ENCODE results near the gene SLC12A1. TPM values are rescaled to one million over a fixed set of nuclear protein-coding genes. Genes with fewer than 3 reads are reported as not detected.

SLC12A1 gene
- total RNA-seq, 1 experiment from 2014 or later: not detected

GRCh38 chr15:48266024-48266689, 60.1 kb downstream of the SLC12A1 start:
- no TSS peak for BruUV-seq (replicated peaks)
- Histone ChIP-seq H3K36me3 (ENCODE audit: control insufficient read depth, insufficient read depth, low read length) (no peaks in the 10 kb centered on the region), H3K4me3 (ENCODE audit: low read depth in 2 of 2, low read length in 2 of 2) (no peak overlapping the region), H3K27ac (ENCODE audit: low read length) (no peak overlapping the region), H3K9me3 (ENCODE audit: control insufficient read depth, insufficient read depth, low read depth, low read length) (no peaks in the 10 kb centered on the region), H3K27me3 (ENCODE audit: control insufficient read depth, insufficient read depth, low read length) (peaks cover 15% of the 10 kb centered on the region), H3K4me1 (ENCODE audit: control insufficient read depth, insufficient read depth, low read length) (no peaks in the 10 kb centered on the region)
- DNase-seq (ENCODE audit: low read depth, low spot score): no peak
- ATAC-seq: no peak
- ChIA-PET POLR2A (no interaction called here), CTCF (no interaction called here)
- no peak for TF ChIP-seq CTCF (IDR thresholded peaks at IDR 0.05)
- no peak for TF ChIP-seq REST (IDR thresholded peaks at IDR 0.05; ENCODE audit: insufficient read depth in 1 of 2, low read depth in 2 of 2, low read length in 1 of 2)
- TF ChIP-seq POLR2AphosphoS5 (IDR thresholded peaks at IDR 0.05; ENCODE audit: low read depth, low read length): no peak
- no peak for TF ChIP-seq SIN3A (IDR thresholded peaks at IDR 0.05; ENCODE audit: borderline replicate concordance, insufficient read depth, low read depth, low read length)
- TF ChIP-seq TCF7L2 (IDR thresholded peaks at IDR 0.05; ENCODE audit: low read depth, low read length): no peak
- in situ Hi-C loops (cut with HindIII; ENCODE audit: low pct_unique_long_range_greater_than_20kb, low sequenced_read_pairs) (no loop called here), intact Hi-C loops (cut with micrococcal nuclease; ENCODE audit: unreplicated experiment) (no loop called here)

- Histone ChIP-seq H3K27me3 (ENCODE audit: control insufficient read depth, insufficient read depth, low read length) (peaks cover 15% of the 10 kb centered on the region), H3K27ac (ENCODE audit: low read length) (no peak overlapping the region), H3K4me1 (ENCODE audit: control insufficient read depth, insufficient read depth, low read length) (no peaks in the 10 kb centered on the region), H3K4me3 (ENCODE audit: low read depth in 2 of 2, low read length in 2 of 2) (no peak overlapping the region), H3K36me3 (ENCODE audit: control insufficient read depth, insufficient read depth, low read length) (no peaks in the 10 kb centered on the region), H3K9me3 (ENCODE audit: control insufficient read depth, insufficient read depth, low read depth, low read length) (no peaks in the 10 kb centered on the region)
- no peak for DNase-seq (ENCODE audit: low read depth, low spot score)
- ChIA-PET POLR2A (no interaction called here), CTCF (no interaction called here)
- in situ Hi-C loops (cut with HindIII; ENCODE audit: low pct_unique_long_range_greater_than_20kb, low sequenced_read_pairs): no loop called here
- BruUV-seq (replicated peaks): no TSS peak
- intact Hi-C loops (cut with micrococcal nuclease; ENCODE audit: unreplicated experiment): no loop called here
- TF ChIP-seq POLR2AphosphoS5 (IDR thresholded peaks at IDR 0.05; ENCODE audit: low read depth, low read length) (no peak), TCF7L2 (IDR thresholded peaks at IDR 0.05; ENCODE audit: low read depth, low read length) (no peak), SIN3A (IDR thresholded peaks at IDR 0.05; ENCODE audit: borderline replicate concordance, insufficient read depth, low read depth, low read length) (no peak), REST (IDR thresholded peaks at IDR 0.05; ENCODE audit: insufficient read depth in 1 of 2, low read depth in 2 of 2, low read length in 1 of 2) (no peak), CTCF (IDR thresholded peaks at IDR 0.05) (no peak)
- no peak for ATAC-seq
These were observed 61.7 kb downstream of the SLC12A1 start for GRCh38 chr15:48267766-48268165.

Data from Panc1 (cell line).